ENCODE data around the gene ATG2A.

ATG2A gene

GRCh38 chr11:64923944-64924909 lies 7.2 kb upstream of the ATG2A start, which contains the start of gene PPP2R5B:
Gene PPP2R5B, plus strand, starts transcription at chr11:64924689. Its CDS starts 1,046 bp downstream, at chr11:64925735.
- DNase-seq, result peak; percentile 86

GRCh38 chr11:64923151-64923661 lies 6.2 kb upstream of the ATG2A start:
- no peak for DNase-seq

GRCh38 chr11:64921384-64921783 lies 4.4 kb upstream of the ATG2A start:
- no peak for DNase-seq

GRCh38 chr11:64920124-64920523 lies 3.1 kb upstream of the ATG2A start:
- no peak for DNase-seq

GRCh38 chr11:64919627-64920026 lies 2.6 kb upstream of the ATG2A start:
- DNase-seq, result no peak

- DNase-seq, result no peak
Measured at GRCh38 chr11:64918017-64918416, 1.0 kb upstream of the ATG2A start.

GRCh38 chr11:64917663-64917995 lies 620 bp upstream of the ATG2A start:
- no peak for DNase-seq

GRCh38 chr11:64916040-64916774 lies 802 bp downstream of the ATG2A start:
- no peak for DNase-seq

GRCh38 chr11:64915376-64915887 lies 1.6 kb downstream of the ATG2A start:
- DNase-seq, result no peak

GRCh38 chr11:64914123-64914522 lies 2.9 kb downstream of the ATG2A start:
- no peak for DNase-seq

GRCh38 chr11:64913171-64913727 lies 3.8 kb downstream of the ATG2A start:
- DNase-seq, result no peak

GRCh38 chr11:64911689-64912088 lies 5.3 kb downstream of the ATG2A start:
- no peak for DNase-seq

- no peak for DNase-seq
Measured at GRCh38 chr11:64911142-64911541, 5.9 kb downstream of the ATG2A start.

GRCh38 chr11:64910451-64911093 lies 6.4 kb downstream of the ATG2A start:
- DNase-seq, result no peak

GRCh38 chr11:64909653-64910343 lies 7.2 kb downstream of the ATG2A start:
- no peak for DNase-seq

GRCh38 chr11:64908766-64909165 lies 8.2 kb downstream of the ATG2A start:
- DNase-seq, result no peak

- no peak for DNase-seq
Measured at GRCh38 chr11:64906314-64906635, 10.7 kb downstream of the ATG2A start.

- no peak for DNase-seq
Measured at GRCh38 chr11:64905516-64906313, 11.3 kb downstream of the ATG2A start.

GRCh38 chr11:64903291-64903833 lies 13.6 kb downstream of the ATG2A start:
- DNase-seq, result no peak

GRCh38 chr11:64902102-64902900 lies 14.7 kb downstream of the ATG2A start:
- no peak for DNase-seq
